Karpas-422 (cell line): Measurements from ENCODE around the gene FAM171A1. TPM values are rescaled to one million over a fixed set of nuclear protein-coding genes. Genes with fewer than 3 reads are reported as not detected.
"Not testable (repeated sequence)": the region's sequence is repeated elsewhere in the genome, so short reads cannot be mapped to it uniquely, and the experiment has no call there.

Experiments used
- DNase-seq: peaks from one replicate; pipeline ENCODE4 v3.0.0-alpha.2; 2015
- H2AFZ ChIP-seq: fragments of 200-600 bp; sonication (generic); 2 replicates; pipeline ENCODE4 v1.6.1; 2014; ENCODE audit warnings: antibody characterized with exemption, low read length, mixed read lengths
- H3K27ac ChIP-seq: fragments of 200-600 bp; sonication (generic); 2 replicates; pipeline ENCODE4 v1.5.1; 2014; ENCODE audit warnings: mild to moderate bottlenecking, low read length, moderate library complexity
- H3K27me3 ChIP-seq: fragments of 200-600 bp; sonication (generic); 2 replicates; pipeline ENCODE4 v1.6.1; 2014; ENCODE audit warnings: low read length, mixed read lengths
- H3K36me3 ChIP-seq: fragments of 200-600 bp; sonication (generic); 2 replicates; pipeline ENCODE4 v1.6.1; 2014; ENCODE audit warnings: low read length, mixed read lengths; ENCODE audit not compliant: insufficient read depth
- H3K4me1 ChIP-seq: fragments of 200-600 bp; sonication (generic); 2 replicates; pipeline ENCODE4 v1.6.1; 2014; ENCODE audit warnings: mild to moderate bottlenecking, low read length, mixed read lengths
- H3K4me2 ChIP-seq: fragments of 200-600 bp; sonication (generic); 2 replicates; pipeline ENCODE4 v1.6.1; 2014; ENCODE audit warnings: low read length, low read depth, mild to moderate bottlenecking; ENCODE audit not compliant: poor library complexity, severe bottlenecking
- H3K4me3 ChIP-seq: fragments of 200-600 bp; sonication (generic); 2 replicates; pipeline ENCODE4 v1.5.1; 2014; ENCODE audit warnings: mild to moderate bottlenecking, antibody characterized with exemption, low read length, mixed read lengths
- H3K79me2 ChIP-seq: fragments of 200-600 bp; sonication (generic); 2 replicates; pipeline ENCODE4 v1.6.1; 2014; ENCODE audit warnings: mild to moderate bottlenecking, low read length, mixed read lengths
- H3K9ac ChIP-seq: fragments of 200-600 bp; sonication (generic); 2 replicates; pipeline ENCODE4 v1.6.0; 2014; ENCODE audit warnings: low read length
- H3K9me2 ChIP-seq: fragments of 200-600 bp; sonication (generic), shearing (Covaris generic); replicated peaks from 2 replicates; pipeline ENCODE4 v1.6.0; 2014; ENCODE audit warnings: mild to moderate bottlenecking, low read length, moderate library complexity; ENCODE audit not compliant: insufficient read depth
- H3K9me3 ChIP-seq: fragments of 300-700, 200-600 bp; sonication (generic); 2 replicates; pipeline ENCODE4 v1.6.1; 2014; ENCODE audit warnings: low read length, mixed read lengths
- H4K20me1 ChIP-seq: fragments of 200-600 bp; sonication (generic); 2 replicates; pipeline ENCODE4 v1.6.1; 2014; ENCODE audit warnings: mild to moderate bottlenecking, antibody characterized with exemption, low read length, low read depth; ENCODE audit not compliant: insufficient read depth
- total RNA-seq: library from RNA; depleted of rRNA; stranded (reverse); fragments of >200 nt; shearing (Covaris generic); gene quantifications from 2 replicates; pipeline ENCODE4 v1.2.3, GENCODE V29; 2014; ENCODE audit warnings: low replicate concordance

Gene FAM171A1
- total RNA-seq, 1 experiment from 2014 or later: not detected

- Histone ChIP-seq H3K4me3 (no peak overlapping the region), H3K9ac (no peak overlapping the region), H2AFZ (no peak overlapping the region), H3K27me3 (no peaks in the 10 kb centered on the region), H3K4me1 (peaks cover 7% of the 10 kb centered on the region), H3K9me3 (no peaks in the 10 kb centered on the region), H3K9me2 (no peaks in the 10 kb centered on the region), H3K36me3 (no peaks in the 10 kb centered on the region), H3K27ac (no peak overlapping the region), H4K20me1 (no peaks in the 10 kb centered on the region), H3K4me2 (no peak overlapping the region), H3K79me2 (no peaks in the 10 kb centered on the region)
- DNase-seq: no peak
Measured at GRCh38 chr10:15345450-15345849, 25.6 kb downstream of the FAM171A1 start.

- Histone ChIP-seq H3K79me2 (no peaks in the 10 kb centered on the region), H3K4me1 (peaks cover 7% of the 10 kb centered on the region), H3K36me3 (no peaks in the 10 kb centered on the region), H3K27me3 (no peaks in the 10 kb centered on the region), H4K20me1 (no peaks in the 10 kb centered on the region), H3K4me2 (no peak overlapping the region), H3K9me3 (no peaks in the 10 kb centered on the region), H3K4me3 (no peak overlapping the region), H3K9ac (no peak overlapping the region), H2AFZ (no peak overlapping the region), H3K9me2 (no peaks in the 10 kb centered on the region), H3K27ac (no peak overlapping the region)
- DNase-seq: peak; percentile 53
Measured at GRCh38 chr10:15344876-15345285, 26.2 kb downstream of the FAM171A1 start.

- Histone ChIP-seq H3K27me3 (no peaks in the 10 kb centered on the region), H3K4me3 (no peak overlapping the region), H3K4me1 (peaks cover 7% of the 10 kb centered on the region), H3K27ac (no peak overlapping the region), H3K4me2 (no peak overlapping the region), H2AFZ (no peak overlapping the region), H3K9me3 (no peaks in the 10 kb centered on the region), H3K9me2 (no peaks in the 10 kb centered on the region), H4K20me1 (no peaks in the 10 kb centered on the region), H3K36me3 (no peaks in the 10 kb centered on the region), H3K79me2 (no peaks in the 10 kb centered on the region), H3K9ac (no peak overlapping the region)
- no peak for DNase-seq
Measured at GRCh38 chr10:15344256-15344875, 26.7 kb downstream of the FAM171A1 start.

GRCh38 chr10:15342970-15343369 is 28.1 kb downstream of the FAM171A1 start:
- no peaks in the 10 kb centered on the region for H3K36me3 ChIP-seq
- no peaks in the 10 kb centered on the region for H3K79me2 ChIP-seq
- no peak for DNase-seq

GRCh38 chr10:15341502-15342128 is 29.5 kb downstream of the FAM171A1 start:
- H2AFZ ChIP-seq: no peak overlapping the region
- no peaks in the 10 kb centered on the region for H3K36me3 ChIP-seq
- no peaks in the 10 kb centered on the region for H3K79me2 ChIP-seq
- no peaks in the 10 kb centered on the region for H3K9me3 ChIP-seq
- no peak overlapping the region for H3K27ac ChIP-seq
- H3K4me3 ChIP-seq: no peak overlapping the region
- no peak overlapping the region for H3K9ac ChIP-seq
- H3K9me2 ChIP-seq: no peaks in the 10 kb centered on the region
- no peak overlapping the region for H3K4me2 ChIP-seq
- DNase-seq: no peak
- H4K20me1 ChIP-seq: no peaks in the 10 kb centered on the region
- no peaks in the 10 kb centered on the region for H3K27me3 ChIP-seq
- H3K4me1 ChIP-seq: peaks cover 7% of the 10 kb centered on the region

More at GRCh38 chr10:15342970-15343369, 28.1 kb downstream of the FAM171A1 start:
- H3K4me3 ChIP-seq: no peak overlapping the region
- H3K27me3 ChIP-seq: no peaks in the 10 kb centered on the region
- no peak overlapping the region for H3K27ac ChIP-seq
- H3K9ac ChIP-seq: no peak overlapping the region
- H3K4me2 ChIP-seq: no peak overlapping the region
- no peaks in the 10 kb centered on the region for H3K9me3 ChIP-seq
- no peak overlapping the region for H2AFZ ChIP-seq
- peaks cover 7% of the 10 kb centered on the region for H3K4me1 ChIP-seq
- no peaks in the 10 kb centered on the region for H3K9me2 ChIP-seq
- no peaks in the 10 kb centered on the region for H4K20me1 ChIP-seq

GRCh38 chr10:15339892-15340291 is 31.2 kb downstream of the FAM171A1 start:
- no peak overlapping the region for H3K9ac ChIP-seq
- no peak overlapping the region for H3K27ac ChIP-seq
- no peaks in the 10 kb centered on the region for H3K79me2 ChIP-seq
- H4K20me1 ChIP-seq: no peaks in the 10 kb centered on the region
- no peak overlapping the region for H3K4me2 ChIP-seq
- no peaks in the 10 kb centered on the region for H3K9me2 ChIP-seq
- H2AFZ ChIP-seq: no peak overlapping the region
- H3K4me1 ChIP-seq: peaks cover 4% of the 10 kb centered on the region
- H3K27me3 ChIP-seq: no peaks in the 10 kb centered on the region
- H3K9me3 ChIP-seq: no peaks in the 10 kb centered on the region
- H3K36me3 ChIP-seq: no peaks in the 10 kb centered on the region
- DNase-seq: no peak
- no peak overlapping the region for H3K4me3 ChIP-seq

- H3K9ac ChIP-seq: not testable (repeated sequence)
Measured at GRCh38 chr10:15337441-15337923, 33.6 kb downstream of the FAM171A1 start.

GRCh38 chr10:15336211-15336610 is 34.9 kb downstream of the FAM171A1 start:
- Histone ChIP-seq H3K4me1 (no peaks in the 10 kb centered on the region), H4K20me1 (no peaks in the 10 kb centered on the region), H3K79me2 (no peaks in the 10 kb centered on the region), H3K9ac (no peak overlapping the region), H3K4me2 (no peak overlapping the region), H3K4me3 (no peak overlapping the region), H3K27ac (no peak overlapping the region), H2AFZ (no peak overlapping the region), H3K36me3 (no peaks in the 10 kb centered on the region), H3K27me3 (no peaks in the 10 kb centered on the region), H3K9me2 (no peaks in the 10 kb centered on the region), H3K9me3 (no peaks in the 10 kb centered on the region)
- no peak for DNase-seq

More at GRCh38 chr10:15337441-15337923, 33.6 kb downstream of the FAM171A1 start:
- H3K27ac ChIP-seq, H2AFZ ChIP-seq, H3K27me3 ChIP-seq, H3K9me2 ChIP-seq, DNase-seq, H3K4me2 ChIP-seq, H3K36me3 ChIP-seq, H3K9me3 ChIP-seq, H3K4me3 ChIP-seq, H3K4me1 ChIP-seq, H4K20me1 ChIP-seq, H3K79me2 ChIP-seq: not testable (repeated sequence)
